Right lobe of liver (tissue), 4 donors: Measurements from ENCODE around the gene CLDN15.

Source experiments
- CTCF ChIP-seq, 4 donors: fragments of 200-600 bp in 3 of 4; fragments of 450-650 bp in 1 of 4; IDR thresholded peaks; one replicate each; pipeline versions ENCODE4 v1.5.1 to v1.8.0; 2016 to 2022; ENCODE audit warnings: antibody characterized with exemption in 4 of 4, mild to moderate bottlenecking in 2 of 4
- POLR2A ChIP-seq: fragments of 450-650 bp; IDR thresholded peaks from one replicate; pipeline ENCODE4 v1.6.1; 2017; ENCODE audit warnings: antibody characterized with exemption, mild to moderate bottlenecking
- donor health status: DM: no; HTN: no; CAD: no.
- donor health status: DM: no; HTN: no; CAD: no.
- donor health status: DM: no; HTN: yes; CAD: no.

GRCh38 chr7:101251871-101252659 lies 14.5 kb upstream of the CLDN15 start:
- TF ChIP-seq CTCF (IDR thresholded peaks at IDR 0.05) (no peak), POLR2A (peak; percentile 48)
